MCF 10A (cell line): ENCODE results near the gene FAM184B. TPM values are rescaled to one million over a fixed set of nuclear protein-coding genes. Genes with fewer than 3 reads are reported as not detected.
A peak's percentile ranks its signal among the peaks of the same experiment; 100 is the strongest.

Experiments
- Bru-seq: library from RNA; stranded (reverse); fragments of 400-500 nt; gene quantifications from one replicate; lab custom pipeline; 2021; lab: Mats Ljungman, UMichigan
- BruChase-seq, 2 experiments: library from RNA; stranded (reverse); fragments of 400-500 nt; gene quantifications; one replicate each; lab custom pipeline; 2021; lab: Mats Ljungman, UMichigan
- BruUV-seq: library from RNA; stranded (reverse); fragments of 400-500 nt; replicated peaks from 2 replicates; lab custom pipeline; 2021; lab: Mats Ljungman, UMichigan
- CTCF ChIA-PET: fragments of 300-600 bp; sonication (Branson Sonifier 250); formaldehyde crosslinking; extraction: SDS; loops from one replicate; lab custom pipeline; 2021; ENCODE audit warnings: antibody characterized with exemption, inconsistent platforms; lab: Yijun Ruan, JAX
- POLR2A ChIA-PET: fragments of 300-600, 350-650 bp; sonication (Branson Sonifier 250); formaldehyde crosslinking; extraction: SDS; loops from one replicate; lab custom pipeline; 2020; ENCODE audit warnings: antibody characterized with exemption, inconsistent platforms; lab: Yijun Ruan, JAX
- DNase-seq: peaks from one replicate; pipeline ENCODE4 v3.0.0-alpha.2; 2018; ENCODE audit not compliant: unreplicated experiment
- H3K27ac Mint-ChIP-seq: one replicate; pipeline ENCODE4 v1.8.0; 2022; ENCODE audit warnings: mild to moderate bottlenecking, low read depth, mixed read lengths; ENCODE audit not compliant: unreplicated experiment
- H3K27me3 Mint-ChIP-seq: one replicate; pipeline ENCODE4 v1.8.0; 2022; ENCODE audit warnings: mixed read lengths; ENCODE audit not compliant: insufficient read depth, unreplicated experiment
- H3K36me3 Mint-ChIP-seq: one replicate; pipeline ENCODE4 v1.8.0; 2022; ENCODE audit warnings: mild to moderate bottlenecking, moderate library complexity, mixed read lengths; ENCODE audit not compliant: insufficient read depth, unreplicated experiment
- H3K4me1 Mint-ChIP-seq: one replicate; pipeline ENCODE4 v1.8.0; 2022; ENCODE audit warnings: mixed read lengths; ENCODE audit not compliant: insufficient read depth, unreplicated experiment
- H3K4me3 Mint-ChIP-seq: one replicate; pipeline ENCODE4 v1.8.0; 2022; ENCODE audit warnings: mild to moderate bottlenecking, moderate library complexity, mixed read lengths; ENCODE audit not compliant: unreplicated experiment
- H3K9me3 Mint-ChIP-seq: one replicate; pipeline ENCODE4 v1.8.0; 2022; ENCODE audit warnings: mixed read lengths; ENCODE audit not compliant: unreplicated experiment
- CTCF ChIP-seq: fragments of 200-600 bp; IDR thresholded peaks from one replicate; pipeline ENCODE4 v1.8.0; 2022; ENCODE audit warnings: antibody characterized with exemption, mild to moderate bottlenecking; ENCODE audit not compliant: unreplicated experiment
- intact Hi-C: fragments of 100-400 bp; cut with micrococcal nuclease; formaldehyde crosslinking; loops from 2 replicates; pipeline ENCODE4 v1.14.1; 2022
- long read RNA-seq: library from polyadenylated mRNA; stranded (forward); transcript quantifications from one replicate; pipeline ENCODE4 v2.0.0, GENCODE V29; 2022
- total RNA-seq: library from RNA; stranded (reverse); gene quantifications from 2 replicates; pipeline ENCODE4 v1.2.3, GENCODE V29; 2022

Gene FAM184B
- total RNA-seq (not detected in 2 replicates), Bru-seq, nascent RNA (percentile 11 among the genes with signal in this experiment), BruChase-seq, experiment 1, labeled RNA remaining after a 6-hour chase (percentile 14 among the genes with signal in this experiment), BruChase-seq, experiment 2, labeled RNA remaining after a 2-hour chase (percentile 18 among the genes with signal in this experiment)
- long read RNA-seq, partial matches to known transcripts, result 0 of 31 reads
- long read RNA-seq, other reads (novel, unspliced or antisense), result 31 of 31 reads

- H3K4me1 Mint-ChIP-seq, result peaks cover 7% of the 10 kb centered on the region
- intact Hi-C loops, result no loop called here
- peaks cover 26% of the 10 kb centered on the region for H3K27me3 Mint-ChIP-seq
- H3K27ac Mint-ChIP-seq, result no peak within 1 kb of the TSS
- TF ChIP-seq CTCF, result no peak
- H3K36me3 Mint-ChIP-seq, result no peaks in the 10 kb centered on the region
- no peaks in the 10 kb centered on the region for H3K9me3 Mint-ChIP-seq
- CTCF ChIA-PET, result no interaction called here
- no peak for DNase-seq
- BruUV-seq, result no TSS peak
- peak within 1 kb of the TSS; percentile 64 for H3K4me3 Mint-ChIP-seq
- POLR2A ChIA-PET, result interaction anchor here (1.0 kb wide), 1 partner anchor 176 kb away, joined by 3 read pairs; no protein-coding TSS in a partner anchor
Measured at GRCh38 chr4:17781300-17782287, at the start of gene FAM184B. FAM184B (minus strand) TSS chr4:17781621; CDS start chr4:17781299, 322 bp downstream.

- H3K27me3 Mint-ChIP-seq, result no peaks in the 10 kb centered on the region
- peaks cover 18% of the 10 kb centered on the region for H3K4me1 Mint-ChIP-seq
- POLR2A ChIA-PET, result interaction anchor here (0.7 to 7.9 kb wide), 4 partner anchors 9 to 567 kb away, joined by 3 to 64 read pairs (median 8); partner anchors contain the start of genes DCAF16 and NCAPG
- BruUV-seq, result no TSS peak
- peaks cover 8% of the 10 kb centered on the region for H3K36me3 Mint-ChIP-seq
- peak overlapping the region; percentile 40 for H3K27ac Mint-ChIP-seq
- H3K4me3 Mint-ChIP-seq, result peak overlapping the region; percentile 62
- CTCF ChIA-PET, result interaction anchor here (0.7 kb wide), 1 partner anchor 211 kb away, joined by 4 read pairs; no protein-coding TSS in a partner anchor
- TF ChIP-seq CTCF, result no peak
- intact Hi-C loops, result loop anchor here (1.0 kb wide), 1 partner anchor 14 kb away; the partner anchor contains the start of genes DCAF16 and NCAPG
- no peak for DNase-seq
- H3K9me3 Mint-ChIP-seq, result peaks cover 8% of the 10 kb centered on the region
Measured at GRCh38 chr4:17823871-17824669, 42.6 kb upstream of the FAM184B start.

- ChIA-PET CTCF (interaction anchor here (0.6 to 3.8 kb wide), 37 partner anchors 10 to 850 kb away, joined by 3 to 60 read pairs (median 4); partner anchors contain the start of genes LAP3 and LCORL), POLR2A (interaction anchor here (0.5 to 1.5 kb wide), 16 partner anchors 9 to 752 kb away, joined by 3 to 9 read pairs (median 4); partner anchors contain the start of gene LCORL)
- Mint-ChIP-seq H3K9me3 (no peaks in the 10 kb centered on the region), H3K4me3 (peak overlapping the region; percentile 24), H3K27ac (no peak overlapping the region), H3K27me3 (no peaks in the 10 kb centered on the region), H3K4me1 (peaks cover 13% of the 10 kb centered on the region), H3K36me3 (no peaks in the 10 kb centered on the region)
- no TSS peak for BruUV-seq
- intact Hi-C loops, result loop anchor here (1.0 to 2.0 kb wide), 3 partner anchors 204 to 776 kb away; partner anchors contain the start of gene LCORL
- peak; percentile 56 for DNase-seq
- peak; percentile 52 for TF ChIP-seq CTCF
Measured at GRCh38 chr4:17817027-17817426, 35.6 kb upstream of the FAM184B start.
